NCI-H446 (cell line): Measurements from ENCODE around the gene CCDC13.
A peak's percentile ranks its signal among the peaks of the same experiment; 100 is the strongest.

Experiments used
- DNase-seq, 2 experiments: peaks; one replicate each; lab custom pipeline; 2025; lab: John Stamatoyannopoulos, UW

CCDC13 gene

DNA sequence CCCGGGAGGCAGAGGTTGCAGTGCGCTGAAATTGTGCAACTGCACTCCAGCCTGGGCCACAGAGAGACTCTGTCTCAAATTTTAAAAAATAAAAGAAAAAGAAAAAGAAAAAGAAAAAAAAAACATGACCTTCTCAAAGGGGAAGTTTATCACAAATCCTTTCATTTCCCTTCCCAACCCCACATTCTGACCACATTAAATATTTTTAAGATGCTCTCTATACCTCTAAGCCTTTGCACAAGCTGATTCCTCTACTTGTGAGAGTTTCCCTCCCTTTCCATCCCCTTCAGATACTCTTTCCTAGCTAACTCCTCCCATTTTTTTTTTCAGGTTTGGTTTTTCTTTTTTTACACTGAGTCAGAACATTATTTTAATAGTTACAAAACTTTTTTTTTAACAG, 27.2 kb upstream of the CCDC13 start:
- no peak for DNase-seq

- DNase-seq, result no peak
These were observed 26.3 kb upstream of the CCDC13 start for GRCh38 chr3:42799376-42799775.

DNA sequence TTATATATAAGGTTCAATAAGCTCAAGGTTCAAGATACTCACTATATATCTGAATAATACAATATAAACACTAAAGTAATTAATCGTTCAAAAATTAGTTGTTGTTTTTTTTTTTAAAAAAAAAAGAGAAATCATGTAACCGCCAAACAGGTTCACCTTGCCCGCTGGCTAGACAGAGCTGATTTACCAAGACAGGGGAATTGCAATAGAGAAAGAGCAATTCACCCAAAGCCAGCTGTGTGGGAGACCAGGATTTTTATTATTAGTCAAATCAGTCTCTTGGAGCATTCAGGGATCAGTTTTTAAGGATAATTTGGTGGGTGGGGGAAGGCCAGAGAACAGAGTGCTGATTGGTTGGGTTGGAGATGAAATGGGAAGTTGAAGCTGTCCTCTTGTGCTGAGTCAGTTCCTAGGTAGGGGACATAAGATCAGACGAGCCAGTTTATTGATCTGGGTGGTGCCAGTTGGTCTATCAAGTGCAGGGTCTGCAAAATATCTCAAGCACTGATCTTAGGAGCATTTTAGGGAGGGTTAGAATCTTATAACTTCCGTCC, 23.4 kb upstream of the CCDC13 start:
- no peak for DNase-seq

DNA sequence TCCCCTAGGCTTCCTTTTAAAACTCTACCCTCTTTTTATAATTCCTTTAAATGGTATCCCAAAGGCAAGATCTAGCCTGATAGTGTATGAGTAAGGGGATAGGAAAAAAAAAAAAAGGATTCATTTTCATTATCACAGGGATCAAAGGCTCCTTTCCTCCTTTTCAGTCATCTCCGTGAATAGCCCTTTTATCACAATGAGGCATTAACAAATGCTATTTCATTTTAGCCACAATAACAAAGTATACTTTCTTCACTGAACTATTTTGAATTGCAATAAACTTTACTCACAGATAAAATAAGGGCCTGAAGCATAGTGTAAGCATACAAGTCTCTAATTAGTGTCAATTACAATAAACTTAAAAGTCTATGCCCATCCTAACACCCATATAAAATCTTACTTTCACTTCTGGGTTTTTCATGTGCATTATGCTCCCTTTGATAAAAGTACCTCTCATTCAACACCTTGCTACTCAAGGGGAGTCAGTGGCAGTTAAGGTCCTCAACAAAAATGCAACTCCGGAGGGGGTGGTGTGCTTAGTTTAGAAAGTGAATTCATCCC, 22.6 kb upstream of the CCDC13 start:
- DNase-seq, result no peak

- no peak for DNase-seq
These were observed 17.7 kb upstream of the CCDC13 start for GRCh38 chr3:42790714-42791229.

- DNase-seq, result no peak
These were observed 13.6 kb upstream of the CCDC13 start for GRCh38 chr3:42786631-42787030.

DNA sequence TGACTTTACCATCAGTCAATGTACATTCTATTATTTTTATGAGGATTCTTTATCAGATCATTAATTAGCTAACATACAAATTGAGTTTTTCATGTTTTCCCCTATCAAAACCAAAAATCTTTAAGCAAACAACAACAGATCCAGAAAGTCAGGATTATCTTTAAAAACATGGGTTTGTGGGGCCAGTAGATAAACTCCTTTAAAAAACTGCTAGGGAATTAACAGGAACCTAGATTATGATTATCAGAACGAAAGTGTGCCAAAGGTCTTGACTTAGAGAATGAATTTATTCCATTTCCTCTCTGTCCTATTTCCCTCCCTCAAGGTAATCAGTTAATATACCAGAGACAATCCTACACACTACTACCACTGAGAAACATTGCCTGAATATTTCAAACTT, 13.2 kb upstream of the CCDC13 start:
- DNase-seq, result no peak

GRCh38 chr3:42780892-42781700, 8.0 kb upstream of the CCDC13 start:
- peak; percentile 18 to 61 for DNase-seq

GRCh38 chr3:42780398-42780797, 7.3 kb upstream of the CCDC13 start:
- DNase-seq, result no peak

DNA sequence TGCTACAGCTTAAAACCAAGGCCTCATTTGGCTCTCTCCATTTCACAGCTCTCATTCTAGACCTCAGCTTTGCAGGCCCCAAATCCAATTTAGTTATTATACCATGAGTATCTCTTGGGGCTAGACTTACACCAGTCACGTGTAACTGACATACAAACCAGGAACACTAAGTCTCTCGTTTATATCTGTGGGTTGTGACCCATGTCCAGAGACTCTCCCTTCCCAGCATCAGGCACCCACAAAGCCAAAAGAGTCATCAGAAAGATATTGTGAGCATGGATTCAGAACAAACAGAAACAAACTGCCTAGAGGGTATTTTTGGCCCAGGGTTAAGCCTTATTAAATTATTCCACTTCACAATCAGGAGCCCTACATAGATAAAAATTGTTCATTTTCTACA, 5.6 kb upstream of the CCDC13 start:
- no peak for DNase-seq

- no peak for DNase-seq
These were observed 327 bp upstream of the CCDC13 start for GRCh38 chr3:42773409-42773751.

DNA sequence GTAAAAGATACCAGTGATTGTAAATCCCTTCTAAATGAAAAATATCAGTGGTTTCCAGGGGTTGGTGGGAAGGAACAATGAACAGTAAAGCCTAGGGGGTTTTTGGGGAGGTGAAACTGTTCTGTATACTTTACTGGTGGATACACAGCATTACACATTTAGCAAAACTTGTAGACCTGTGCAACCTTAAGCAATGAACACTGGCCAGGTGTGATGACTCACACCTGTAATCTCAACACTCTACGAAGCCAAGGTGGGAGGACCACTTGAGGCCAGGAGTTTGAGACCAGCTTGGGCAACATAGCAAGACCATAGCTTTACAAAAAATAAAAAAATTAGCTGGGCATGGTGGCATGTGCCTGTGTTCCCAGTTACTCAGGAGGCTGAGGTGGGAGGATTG, 1.8 kb downstream of the CCDC13 start:
- DNase-seq, result no peak

GRCh38 chr3:42769477-42770131, 3.4 kb downstream of the CCDC13 start:
- DNase-seq, result no peak

- DNase-seq, result no peak
These were observed 8.3 kb downstream of the CCDC13 start for GRCh38 chr3:42764561-42765295.

GRCh38 chr3:42764115-42764514, 8.9 kb downstream of the CCDC13 start:
- DNase-seq, result no peak

DNA sequence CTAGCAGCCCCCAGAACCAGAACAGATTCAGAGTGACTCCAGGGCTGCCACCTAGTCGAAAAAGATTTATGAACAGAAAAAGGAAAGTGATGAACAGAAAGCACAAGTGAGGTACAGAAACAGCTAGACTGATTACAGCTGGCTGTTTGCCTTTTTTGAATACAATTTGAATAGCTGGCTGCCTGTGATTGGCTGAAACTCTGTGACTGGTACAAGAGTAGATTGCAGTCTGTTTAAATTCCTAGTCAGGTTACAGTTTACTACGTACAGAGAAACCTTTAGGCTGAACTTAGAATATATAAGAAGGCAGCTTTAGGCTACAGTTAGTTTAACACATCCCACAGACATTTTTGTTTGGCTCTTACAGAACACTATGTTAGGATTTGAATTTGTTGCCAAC, 10.0 kb downstream of the CCDC13 start:
- DNase-seq, result no peak

DNA sequence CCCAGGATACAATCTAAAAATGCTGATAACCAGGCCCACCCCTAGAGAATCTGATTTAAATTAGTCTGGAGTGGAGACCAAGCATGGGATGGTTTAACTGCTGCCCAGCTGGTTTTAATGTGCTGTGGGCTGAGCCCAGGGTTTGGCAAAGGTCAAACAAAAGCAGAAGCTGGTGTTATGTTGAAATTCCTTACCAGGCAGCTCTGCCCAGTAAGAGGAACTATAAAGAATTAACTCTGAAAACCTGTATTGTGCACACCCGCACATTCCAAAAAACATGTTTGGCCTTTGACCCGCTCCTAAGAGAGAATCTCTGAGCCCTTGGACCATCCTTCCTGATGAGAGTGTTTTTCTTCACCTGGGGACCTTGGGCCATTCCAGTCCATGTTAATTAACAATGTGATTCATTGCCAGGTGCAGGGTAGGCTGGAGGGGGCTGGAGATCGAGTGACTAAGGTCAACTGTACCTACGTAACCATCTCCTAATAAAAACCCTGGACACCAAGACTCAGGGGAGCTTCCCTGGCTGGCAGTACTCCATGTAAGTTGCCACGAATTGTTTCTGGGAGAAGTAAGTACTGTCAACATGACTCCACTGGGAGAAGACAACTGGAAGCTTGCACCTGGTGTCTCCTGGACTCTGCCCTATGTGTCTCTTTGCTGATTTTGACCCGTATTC, 10.9 kb downstream of the CCDC13 start:
- no peak for DNase-seq

DNA sequence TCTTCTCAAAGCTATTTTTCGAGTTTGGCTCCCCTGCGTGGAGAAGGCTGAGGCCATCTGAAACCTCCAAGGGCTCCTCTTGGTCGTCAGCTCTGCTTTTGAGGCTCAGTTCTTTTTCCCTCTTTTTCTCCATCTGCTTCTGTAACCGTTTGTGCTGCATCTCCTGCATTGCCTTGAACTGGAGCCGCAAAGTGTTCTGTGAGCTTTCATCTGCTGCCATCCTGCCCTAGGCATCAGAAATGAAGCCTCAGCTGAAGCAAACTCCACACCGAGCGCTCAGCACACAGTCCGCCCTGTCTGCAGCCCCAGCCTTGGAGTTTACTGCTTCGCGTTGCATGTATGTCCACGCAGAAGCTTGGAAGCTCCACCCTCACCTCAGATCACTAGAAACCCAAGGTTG, 14.9 kb downstream of the CCDC13 start:
- DNase-seq, result no peak

DNA sequence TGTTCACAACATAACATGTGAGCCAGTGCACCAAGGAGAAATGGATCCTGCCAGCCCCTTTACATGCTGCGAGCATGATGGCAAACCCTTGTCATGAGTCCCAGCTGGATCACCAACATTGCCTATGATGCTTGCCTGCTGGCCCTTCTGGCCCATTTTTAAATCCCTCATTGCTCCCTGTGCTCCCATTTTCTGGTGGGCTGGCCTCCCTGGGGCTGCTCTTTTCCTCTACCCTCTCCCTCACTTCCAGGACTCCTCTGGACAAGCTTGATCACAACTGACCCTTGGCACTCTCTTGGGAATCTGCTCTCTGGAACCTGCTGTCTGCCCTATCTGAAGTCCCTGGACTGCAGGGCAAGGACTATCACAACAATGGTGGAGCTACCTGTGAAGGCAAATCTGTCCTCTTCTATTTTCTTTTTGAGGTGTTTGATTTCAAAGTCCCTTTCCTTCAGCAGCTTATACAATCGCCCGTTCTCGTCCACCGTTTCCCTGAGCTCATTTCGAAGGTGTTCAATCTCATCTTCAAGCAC, 16.3 kb downstream of the CCDC13 start:
- DNase-seq, result no peak

DNA sequence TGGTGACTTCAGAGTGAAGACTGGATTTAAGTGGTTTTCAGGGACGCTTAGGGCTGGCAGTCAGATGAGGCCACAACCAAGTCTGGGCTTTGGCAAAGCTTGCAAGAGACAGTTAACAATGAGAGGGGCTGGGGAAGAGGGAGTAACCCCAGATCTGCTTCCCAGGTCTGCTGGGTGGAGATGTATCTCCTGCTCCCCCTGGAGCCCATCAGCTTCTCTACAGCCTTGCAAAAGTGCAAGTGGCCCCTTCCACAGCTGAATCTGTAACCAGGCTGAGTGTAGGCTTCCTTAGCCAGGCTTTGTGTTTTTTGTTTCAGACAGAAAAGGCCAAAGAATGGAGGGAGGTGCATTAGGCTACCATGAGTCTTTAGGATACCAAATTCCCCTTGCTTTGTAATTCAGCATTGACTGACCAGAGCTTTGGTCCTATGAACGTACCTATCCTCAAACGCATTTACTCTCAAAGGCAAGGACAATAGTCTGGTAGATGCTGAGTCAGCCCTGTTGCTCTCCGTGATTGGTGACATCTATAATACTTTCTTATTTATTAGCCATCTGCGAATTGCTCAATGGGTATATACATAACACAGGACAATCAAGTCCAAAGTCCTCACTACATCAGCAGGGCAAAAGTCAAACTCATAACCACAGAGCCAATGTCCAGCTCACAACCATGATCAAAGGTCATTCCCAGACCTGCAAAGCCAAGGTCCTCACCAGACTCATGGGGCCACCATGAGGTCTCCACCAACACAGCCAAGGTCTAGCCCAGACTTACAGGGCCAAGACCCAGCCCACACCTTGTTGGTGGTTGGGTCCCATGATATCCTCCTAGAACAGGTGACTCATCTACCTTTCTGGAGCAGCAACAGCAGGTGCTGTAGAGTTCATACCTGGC, 17.1 kb downstream of the CCDC13 start:
- peak in 1 of 2 experiments; percentile 15 for DNase-seq
